GM12864 (cell line): ENCODE measurements around the gene HTR2C.
A peak's percentile ranks its signal among the peaks of the same experiment; 100 is the strongest.
"Not testable (repeated sequence)": the region's sequence is repeated elsewhere in the genome, so short reads cannot be mapped to it uniquely, and the experiment has no call there.

Experiments
- DNase-seq: peaks from one replicate; pipeline ENCODE4 v3.0.0-alpha.2; 2011; ENCODE audit warnings: low read depth
- H3K4me3 ChIP-seq: 2 replicates; pipeline ENCODE4 v1.5.1; 2011; ENCODE audit warnings: mild to moderate bottlenecking, low read depth, low read length, control low read depth
- TF ChIP-seq, protein P1 (sequence below): IDR thresholded peaks from 2 replicates; pipeline ENCODE4 v1.5.1; 2011; ENCODE audit warnings: low read depth, mild to moderate bottlenecking, moderate library complexity, low read length, control low read depth, inconsistent platforms; ENCODE audit errors: missing control alignments

HTR2C gene

GRCh38 chrX:114584983-114585842, 1.3 kb downstream of the HTR2C start:
- TF ChIP-seq, protein P1, sequence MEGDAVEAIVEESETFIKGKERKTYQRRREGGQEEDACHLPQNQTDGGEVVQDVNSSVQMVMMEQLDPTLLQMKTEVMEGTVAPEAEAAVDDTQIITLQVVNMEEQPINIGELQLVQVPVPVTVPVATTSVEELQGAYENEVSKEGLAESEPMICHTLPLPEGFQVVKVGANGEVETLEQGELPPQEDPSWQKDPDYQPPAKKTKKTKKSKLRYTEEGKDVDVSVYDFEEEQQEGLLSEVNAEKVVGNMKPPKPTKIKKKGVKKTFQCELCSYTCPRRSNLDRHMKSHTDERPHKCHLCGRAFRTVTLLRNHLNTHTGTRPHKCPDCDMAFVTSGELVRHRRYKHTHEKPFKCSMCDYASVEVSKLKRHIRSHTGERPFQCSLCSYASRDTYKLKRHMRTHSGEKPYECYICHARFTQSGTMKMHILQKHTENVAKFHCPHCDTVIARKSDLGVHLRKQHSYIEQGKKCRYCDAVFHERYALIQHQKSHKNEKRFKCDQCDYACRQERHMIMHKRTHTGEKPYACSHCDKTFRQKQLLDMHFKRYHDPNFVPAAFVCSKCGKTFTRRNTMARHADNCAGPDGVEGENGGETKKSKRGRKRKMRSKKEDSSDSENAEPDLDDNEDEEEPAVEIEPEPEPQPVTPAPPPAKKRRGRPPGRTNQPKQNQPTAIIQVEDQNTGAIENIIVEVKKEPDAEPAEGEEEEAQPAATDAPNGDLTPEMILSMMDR: no peak
- no peak overlapping the region for H3K4me3 ChIP-seq
- DNase-seq: no peak

DNA sequence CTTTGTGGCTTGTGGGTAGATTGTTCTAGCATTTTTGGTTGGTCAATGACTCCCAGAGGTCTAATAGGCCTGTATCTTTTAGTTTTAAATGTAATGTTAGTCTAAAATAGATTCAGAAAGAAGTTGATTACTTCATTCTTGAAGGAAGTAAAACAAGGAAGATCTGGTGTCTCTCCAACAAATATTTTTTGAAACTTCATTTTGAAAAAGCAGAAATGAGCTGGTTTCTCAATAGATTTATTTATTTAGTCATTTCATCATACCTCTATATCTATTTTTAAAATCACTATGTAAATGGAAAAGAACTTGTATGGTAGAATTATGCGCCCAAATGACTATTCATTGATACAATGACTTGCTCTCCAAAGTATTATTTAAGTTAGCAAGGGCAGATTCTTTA, 7.2 kb downstream of the HTR2C start:
- H3K4me3 ChIP-seq: no peak overlapping the region
- no peak for DNase-seq
- TF ChIP-seq, protein P1: no peak

DNA sequence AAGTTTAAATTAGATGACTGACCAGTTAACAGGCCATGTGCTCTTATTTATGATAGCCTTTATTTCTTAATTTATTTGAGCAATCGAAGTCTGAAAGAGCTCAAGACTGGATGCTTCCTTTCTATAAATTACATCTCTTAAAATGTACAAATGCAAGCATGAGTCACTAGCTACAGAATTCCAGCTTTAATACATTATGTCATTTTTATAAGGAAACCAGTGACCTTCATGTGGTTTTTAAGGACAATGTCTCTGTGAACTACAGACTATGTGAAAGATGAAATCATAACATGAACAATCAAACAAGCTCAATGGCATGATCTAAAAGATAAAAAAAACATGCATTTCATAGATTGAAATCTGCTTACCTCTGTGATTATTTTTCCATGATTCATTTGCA, 15.4 kb downstream of the HTR2C start:
- TF ChIP-seq, protein P1: no peak
- no peak for DNase-seq
- no peak overlapping the region for H3K4me3 ChIP-seq

DNA sequence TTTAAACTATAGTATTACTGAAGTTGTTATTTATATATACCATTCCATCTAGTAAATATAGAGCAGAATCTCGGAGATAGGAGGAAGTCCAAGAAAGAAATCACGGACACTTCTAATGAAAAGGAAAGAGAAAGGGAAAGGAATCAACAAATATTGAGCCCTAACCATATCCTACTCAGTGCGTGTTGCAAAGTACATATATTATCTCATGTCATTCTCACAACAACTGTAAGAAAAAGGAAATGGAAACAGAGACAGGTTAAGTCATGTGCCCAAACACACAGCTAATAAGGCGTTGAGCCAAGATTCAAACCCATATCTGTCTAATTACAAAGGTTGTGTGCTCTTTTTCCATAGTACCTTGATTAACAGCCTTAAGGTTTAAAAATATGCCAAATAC, 16.0 kb downstream of the HTR2C start:
- H3K4me3 ChIP-seq: no peak overlapping the region
- no peak for DNase-seq

GRCh38 chrX:114606619-114607018, 22.7 kb downstream of the HTR2C start:
- not testable (repeated sequence) for DNase-seq, H3K4me3 ChIP-seq

More for the DNA sequence above, 16.0 kb downstream of the HTR2C start:
- TF ChIP-seq, protein P1: no peak

DNA sequence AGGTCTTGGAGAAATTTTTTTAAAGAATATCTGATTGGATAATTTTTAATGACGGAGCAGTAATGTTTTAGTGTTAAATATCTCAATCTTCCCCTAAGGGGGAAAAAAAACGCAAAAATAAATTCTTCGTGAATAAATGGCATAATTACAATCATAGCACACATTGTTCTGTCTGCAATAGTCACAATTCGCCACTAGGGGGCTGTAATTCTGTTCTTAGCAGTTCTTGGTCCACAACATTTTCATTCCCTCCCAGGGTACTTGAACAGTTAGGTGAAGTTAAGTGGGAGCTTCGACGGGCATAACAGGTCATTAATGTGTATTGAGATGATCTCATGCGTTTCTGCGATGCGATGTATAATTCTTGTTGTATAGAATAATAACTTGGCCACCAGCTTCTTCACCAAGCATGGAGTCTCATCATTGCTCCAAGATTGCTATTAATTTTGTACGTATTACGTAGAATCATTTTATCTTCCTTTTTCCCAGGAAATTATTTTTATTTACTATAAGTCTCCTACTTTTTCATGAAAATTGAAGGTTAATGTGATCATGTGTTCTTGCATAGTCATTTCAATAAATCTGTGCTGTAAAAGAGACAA, 27.2 kb downstream of the HTR2C start:
- peak; percentile 1 for DNase-seq
- H3K4me3 ChIP-seq: no peak overlapping the region
- TF ChIP-seq, protein P1: peak; percentile 67

DNA sequence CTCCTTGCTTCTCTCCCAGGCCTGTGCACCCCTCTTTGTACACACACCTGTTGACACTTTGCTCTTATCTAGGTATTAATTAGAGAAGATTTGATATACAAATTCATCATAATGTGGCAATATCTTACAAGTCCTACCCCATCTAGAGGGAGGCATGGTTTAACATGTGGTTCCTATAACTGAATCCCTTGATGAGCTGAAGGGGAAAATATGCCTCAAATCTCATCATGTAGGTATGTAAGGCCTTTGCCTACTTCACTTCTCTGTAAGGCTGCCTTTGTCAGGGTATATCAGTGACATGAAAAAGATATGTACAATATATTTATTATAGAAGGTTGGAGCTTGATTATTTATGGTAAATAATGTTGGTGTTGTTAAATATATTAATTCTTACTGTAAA, 31.9 kb downstream of the HTR2C start:
- TF ChIP-seq, protein P1: no peak
- H3K4me3 ChIP-seq: no peak overlapping the region
- no peak for DNase-seq
